Measurements from ENCODE around the gene PHOX2B. TPM values are rescaled to one million over a fixed set of nuclear protein-coding genes. Genes with fewer than 3 reads are reported as not detected.
"Not testable (repeated sequence)": the region's sequence is repeated elsewhere in the genome, so short reads cannot be mapped to it uniquely, and the experiment has no call there.

Gene PHOX2B
- total RNA-seq, 1 experiment from 2014 or later = not detected

DNA sequence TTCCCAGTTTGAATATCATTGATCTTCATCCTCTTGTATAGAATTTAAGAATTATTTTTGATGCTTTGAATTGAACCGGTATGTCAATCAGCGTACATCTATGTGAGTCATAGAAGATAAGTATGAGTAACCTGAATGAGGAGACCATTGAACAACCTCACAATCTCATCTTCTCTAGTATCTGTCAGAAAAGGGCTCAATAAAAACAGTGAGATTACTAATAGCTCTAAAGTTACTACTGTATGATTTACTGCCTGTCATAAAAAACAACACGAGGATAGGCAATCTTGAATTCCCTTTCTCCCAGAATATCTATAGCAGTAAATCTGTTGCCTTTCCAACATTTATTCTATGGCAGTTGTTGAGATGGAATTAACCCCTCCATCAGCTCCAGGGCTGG lies 36.1 kb downstream of the PHOX2B start:
- H3K27me3 ChIP-seq (ENCODE audit: low read length) = no peaks in the 10 kb centered on the region
- no peaks in the 10 kb centered on the region for H3K36me3 ChIP-seq (ENCODE audit: insufficient read depth, low read length)
- H3K9me3 ChIP-seq (ENCODE audit: low read length) = no peaks in the 10 kb centered on the region
- H4K20me1 ChIP-seq (ENCODE audit: insufficient read depth, low read depth, low read length) = no peaks in the 10 kb centered on the region
- H3K27ac ChIP-seq (ENCODE audit: low read length) = no peak overlapping the region
- no peak overlapping the region for H3K4me2 ChIP-seq (ENCODE audit: low read depth, low read length, poor library complexity, severe bottlenecking)
- no peak overlapping the region for H3K9ac ChIP-seq (ENCODE audit: low read length)
- no peaks in the 10 kb centered on the region for H3K9me2 ChIP-seq (replicated peaks; ENCODE audit: insufficient read depth, low read length)
- no peak overlapping the region for H2AFZ ChIP-seq (ENCODE audit: low read length)
- H3K79me2 ChIP-seq (ENCODE audit: low read length) = no peaks in the 10 kb centered on the region
- H3K4me1 ChIP-seq (ENCODE audit: low read length) = no peaks in the 10 kb centered on the region
- H3K4me3 ChIP-seq (ENCODE audit: low read length) = no peak overlapping the region
- DNase-seq = no peak

DNA sequence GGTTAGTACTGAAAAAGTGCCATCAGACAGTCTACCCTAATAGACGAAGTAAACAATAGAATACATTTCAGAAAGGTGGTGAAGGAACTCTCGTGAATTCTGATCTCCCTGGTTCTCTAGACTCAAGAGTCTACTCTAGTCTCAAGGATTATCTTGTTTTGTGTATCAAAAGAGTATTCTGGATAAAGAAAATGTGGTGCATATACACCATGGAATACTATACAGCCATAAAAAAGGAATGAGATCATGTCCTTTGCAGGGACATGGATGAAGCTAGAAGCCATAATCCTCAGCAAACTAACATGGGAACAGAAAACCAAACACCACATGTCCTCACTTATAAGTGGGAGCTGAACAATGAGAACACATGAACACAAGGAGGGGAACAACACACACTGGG lies 36.9 kb downstream of the PHOX2B start:
- H4K20me1 ChIP-seq (ENCODE audit: insufficient read depth, low read depth, low read length); H3K79me2 ChIP-seq (ENCODE audit: low read length); H3K4me2 ChIP-seq (ENCODE audit: low read depth, low read length, poor library complexity, severe bottlenecking); H3K27me3 ChIP-seq (ENCODE audit: low read length); H3K9ac ChIP-seq (ENCODE audit: low read length); H3K9me2 ChIP-seq (replicated peaks; ENCODE audit: insufficient read depth, low read length); H3K36me3 ChIP-seq (ENCODE audit: insufficient read depth, low read length); H2AFZ ChIP-seq (ENCODE audit: low read length); H3K4me3 ChIP-seq (ENCODE audit: low read length); H3K4me1 ChIP-seq (ENCODE audit: low read length); H3K27ac ChIP-seq (ENCODE audit: low read length); DNase-seq; H3K9me3 ChIP-seq (ENCODE audit: low read length): not testable (repeated sequence)

DNA sequence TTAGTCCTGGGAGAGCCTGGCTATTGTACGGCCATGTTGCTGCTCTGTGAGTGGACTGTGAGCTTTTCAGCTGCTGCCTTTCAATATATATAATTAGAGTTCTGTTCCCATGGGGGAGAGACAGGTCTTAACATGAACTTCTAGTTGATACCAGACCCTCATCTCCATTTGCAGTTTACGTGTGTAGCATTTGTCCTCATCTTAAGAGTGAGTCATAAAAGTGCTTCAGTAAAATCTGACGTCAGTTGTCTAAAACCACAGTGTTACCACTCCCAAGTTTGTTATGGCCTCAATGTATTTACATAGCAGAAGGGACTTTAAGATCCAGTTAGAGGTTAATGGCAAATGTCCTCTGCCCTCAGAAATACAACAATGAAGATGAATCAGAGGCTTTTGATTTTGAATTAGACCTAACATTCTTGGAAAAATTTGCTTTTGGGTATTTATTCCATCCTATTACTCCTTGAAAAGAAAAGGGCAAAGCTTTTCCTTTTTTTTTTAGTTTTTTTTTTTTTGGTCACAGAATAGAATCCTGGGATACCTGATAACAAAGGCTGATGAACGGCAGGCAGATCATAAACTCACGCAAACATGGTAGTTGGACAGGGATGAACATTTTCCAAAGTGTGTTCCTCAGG lies 38.6 kb downstream of the PHOX2B start:
- Histone ChIP-seq H2AFZ (ENCODE audit: low read length) (no peak overlapping the region), H3K4me2 (ENCODE audit: low read depth, low read length, poor library complexity, severe bottlenecking) (no peak overlapping the region), H4K20me1 (ENCODE audit: insufficient read depth, low read depth, low read length) (no peaks in the 10 kb centered on the region)

DNA sequence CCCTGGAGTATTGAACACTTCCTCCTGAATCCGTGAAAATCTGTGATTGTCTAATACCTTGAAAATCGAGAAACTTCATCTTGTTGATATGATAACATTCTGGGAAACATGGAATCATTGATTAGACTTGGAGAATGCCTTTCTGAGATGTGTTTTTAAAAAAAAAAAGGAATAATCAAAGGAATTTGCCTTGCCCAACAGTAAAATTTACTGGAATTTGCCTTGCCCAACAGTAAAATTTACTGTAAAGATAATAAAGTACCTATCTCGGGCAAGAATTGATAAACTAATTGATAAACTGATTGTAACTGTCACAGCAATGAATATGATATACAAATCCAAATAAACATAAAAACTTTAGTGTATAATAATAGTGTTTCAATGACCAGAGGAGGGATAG lies 44.7 kb downstream of the PHOX2B start:
- DNase-seq = no peak
- no peaks in the 10 kb centered on the region for H3K9me2 ChIP-seq (replicated peaks; ENCODE audit: insufficient read depth, low read length)

More for the DNA sequence above, 38.6 kb downstream of the PHOX2B start:
- Histone ChIP-seq H3K9me3 (ENCODE audit: low read length) (no peaks in the 10 kb centered on the region), H3K9ac (ENCODE audit: low read length) (no peak overlapping the region), H3K79me2 (ENCODE audit: low read length) (no peaks in the 10 kb centered on the region), H3K4me1 (ENCODE audit: low read length) (no peaks in the 10 kb centered on the region), H3K27me3 (ENCODE audit: low read length) (no peaks in the 10 kb centered on the region), H3K9me2 (replicated peaks; ENCODE audit: insufficient read depth, low read length) (no peaks in the 10 kb centered on the region), H3K27ac (ENCODE audit: low read length) (no peak overlapping the region), H3K4me3 (ENCODE audit: low read length) (no peak overlapping the region), H3K36me3 (ENCODE audit: insufficient read depth, low read length) (no peaks in the 10 kb centered on the region)
- no peak for DNase-seq

DNA sequence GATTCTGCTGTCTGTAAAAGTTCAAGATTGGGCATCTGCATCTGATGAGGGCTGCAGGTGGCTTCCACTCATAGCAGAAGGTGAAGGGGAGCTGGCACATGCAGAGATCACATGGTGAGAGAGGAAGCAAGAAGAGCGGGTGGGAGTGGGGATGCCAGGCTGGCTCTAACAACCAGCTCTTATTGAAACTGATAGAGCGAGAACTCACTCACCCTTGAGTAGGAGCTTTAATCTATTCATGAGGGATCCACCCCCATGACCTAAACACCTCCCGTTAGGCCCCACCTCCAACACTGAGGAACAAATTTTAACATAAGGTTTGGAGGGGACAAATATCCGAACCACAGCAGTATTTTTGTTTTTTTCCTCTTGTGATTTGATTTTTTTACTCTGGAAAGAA lies 45.8 kb downstream of the PHOX2B start:
- no peak for DNase-seq
- no peaks in the 10 kb centered on the region for H3K4me1 ChIP-seq (ENCODE audit: low read length)
- no peaks in the 10 kb centered on the region for H4K20me1 ChIP-seq (ENCODE audit: insufficient read depth, low read depth, low read length)
- no peaks in the 10 kb centered on the region for H3K36me3 ChIP-seq (ENCODE audit: insufficient read depth, low read length)
- no peak overlapping the region for H3K4me3 ChIP-seq (ENCODE audit: low read length)
- no peaks in the 10 kb centered on the region for H3K9me3 ChIP-seq (ENCODE audit: low read length)
- H3K9me2 ChIP-seq (replicated peaks; ENCODE audit: insufficient read depth, low read length) = no peaks in the 10 kb centered on the region
- no peaks in the 10 kb centered on the region for H3K79me2 ChIP-seq (ENCODE audit: low read length)
- no peak overlapping the region for H3K9ac ChIP-seq (ENCODE audit: low read length)
- H3K27me3 ChIP-seq (ENCODE audit: low read length) = no peaks in the 10 kb centered on the region
- no peak overlapping the region for H3K27ac ChIP-seq (ENCODE audit: low read length)
- H3K4me2 ChIP-seq (ENCODE audit: low read depth, low read length, poor library complexity, severe bottlenecking) = no peak overlapping the region
- no peak overlapping the region for H2AFZ ChIP-seq (ENCODE audit: low read length)

More for the DNA sequence above, 44.7 kb downstream of the PHOX2B start:
- no peak overlapping the region for H3K4me3 ChIP-seq (ENCODE audit: low read length)
- no peaks in the 10 kb centered on the region for H3K27me3 ChIP-seq (ENCODE audit: low read length)
- H3K9me3 ChIP-seq (ENCODE audit: low read length) = no peaks in the 10 kb centered on the region
- H3K4me1 ChIP-seq (ENCODE audit: low read length) = no peaks in the 10 kb centered on the region
- no peak overlapping the region for H3K27ac ChIP-seq (ENCODE audit: low read length)
- H4K20me1 ChIP-seq (ENCODE audit: insufficient read depth, low read depth, low read length) = no peaks in the 10 kb centered on the region
- no peaks in the 10 kb centered on the region for H3K79me2 ChIP-seq (ENCODE audit: low read length)
- no peak overlapping the region for H3K9ac ChIP-seq (ENCODE audit: low read length)
- H2AFZ ChIP-seq (ENCODE audit: low read length) = no peak overlapping the region
- no peaks in the 10 kb centered on the region for H3K36me3 ChIP-seq (ENCODE audit: insufficient read depth, low read length)
- H3K4me2 ChIP-seq (ENCODE audit: low read depth, low read length, poor library complexity, severe bottlenecking) = no peak overlapping the region

DNA sequence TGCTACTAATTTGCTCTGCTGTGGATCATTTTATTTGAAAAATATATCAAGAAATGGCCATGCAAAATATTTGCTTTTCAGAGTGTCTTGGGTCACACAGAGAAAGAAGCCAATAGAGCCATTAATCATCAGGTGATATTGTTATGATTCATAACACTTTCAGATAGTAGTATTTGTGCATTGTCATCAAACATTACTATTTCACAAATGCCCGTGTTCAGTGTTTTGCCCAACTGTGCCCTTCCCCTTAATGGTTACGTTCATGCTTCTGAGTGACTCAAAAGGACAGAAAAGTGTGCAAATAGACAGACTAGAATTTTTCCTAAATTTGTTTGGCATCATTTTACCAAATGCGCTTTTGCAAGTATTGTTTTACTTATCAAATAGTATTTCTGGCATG lies 46.5 kb downstream of the PHOX2B start:
- Histone ChIP-seq H3K4me2 (ENCODE audit: low read depth, low read length, poor library complexity, severe bottlenecking) (no peak overlapping the region), H4K20me1 (ENCODE audit: insufficient read depth, low read depth, low read length) (no peaks in the 10 kb centered on the region), H2AFZ (ENCODE audit: low read length) (no peak overlapping the region), H3K9me2 (replicated peaks; ENCODE audit: insufficient read depth, low read length) (no peaks in the 10 kb centered on the region), H3K9me3 (ENCODE audit: low read length) (no peaks in the 10 kb centered on the region), H3K27ac (ENCODE audit: low read length) (no peak overlapping the region), H3K36me3 (ENCODE audit: insufficient read depth, low read length) (no peaks in the 10 kb centered on the region), H3K9ac (ENCODE audit: low read length) (no peak overlapping the region), H3K27me3 (ENCODE audit: low read length) (no peaks in the 10 kb centered on the region), H3K4me3 (ENCODE audit: low read length) (no peak overlapping the region), H3K4me1 (ENCODE audit: low read length) (no peaks in the 10 kb centered on the region), H3K79me2 (ENCODE audit: low read length) (no peaks in the 10 kb centered on the region)
- no peak for DNase-seq

DNA sequence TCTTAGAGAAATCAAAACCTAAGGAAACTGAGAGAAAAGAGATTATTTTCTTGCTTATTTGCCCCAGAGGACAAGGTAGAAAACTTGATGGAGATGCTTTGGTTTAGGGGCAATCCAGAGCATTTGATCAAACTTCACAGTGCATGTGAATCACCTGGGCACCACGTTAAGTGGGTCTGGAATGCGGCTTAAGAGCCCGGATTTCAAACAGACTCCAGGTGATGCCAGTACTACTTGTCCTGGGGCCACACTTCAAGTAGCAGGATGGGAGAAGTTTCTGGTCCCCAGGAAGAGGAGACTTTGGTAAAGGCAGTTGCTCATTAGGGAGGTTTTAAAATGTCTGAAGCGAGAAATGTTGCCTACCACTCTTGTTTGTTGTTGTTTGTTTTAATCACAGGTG lies 51.8 kb downstream of the PHOX2B start:
- Histone ChIP-seq H3K4me2 (ENCODE audit: low read depth, low read length, poor library complexity, severe bottlenecking) (no peak overlapping the region), H3K79me2 (ENCODE audit: low read length) (no peaks in the 10 kb centered on the region), H3K27me3 (ENCODE audit: low read length) (no peaks in the 10 kb centered on the region), H3K27ac (ENCODE audit: low read length) (no peak overlapping the region), H2AFZ (ENCODE audit: low read length) (no peak overlapping the region), H3K9ac (ENCODE audit: low read length) (no peak overlapping the region), H3K9me2 (replicated peaks; ENCODE audit: insufficient read depth, low read length) (no peaks in the 10 kb centered on the region), H3K9me3 (ENCODE audit: low read length) (no peaks in the 10 kb centered on the region), H3K4me1 (ENCODE audit: low read length) (0 out of 2 replicates have a peak, but pooled peaks cover 4% of the 10 kb centered on the region), H3K4me3 (ENCODE audit: low read length) (no peak overlapping the region), H3K36me3 (ENCODE audit: insufficient read depth, low read length) (no peaks in the 10 kb centered on the region), H4K20me1 (ENCODE audit: insufficient read depth, low read depth, low read length) (no peaks in the 10 kb centered on the region)
- DNase-seq = no peak

DNA sequence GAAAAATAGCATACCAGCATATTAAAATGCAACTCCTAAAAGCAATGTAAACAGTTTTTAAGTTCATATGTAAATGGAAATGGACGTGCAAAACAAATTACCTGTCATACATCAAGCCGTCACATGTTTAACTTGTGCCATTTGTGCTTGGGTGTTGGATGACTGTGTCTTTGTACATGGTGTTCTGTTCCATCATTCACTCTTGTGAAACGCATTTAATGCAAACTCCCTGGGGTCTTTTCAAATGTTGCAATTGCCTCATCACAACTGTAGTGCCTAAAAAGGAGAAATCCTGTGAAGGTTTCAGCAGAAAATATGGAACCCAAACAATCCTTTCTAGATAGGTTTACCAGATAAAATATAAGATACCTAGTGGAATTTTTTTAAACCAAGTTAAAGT lies 52.4 kb downstream of the PHOX2B start:
- no peak overlapping the region for H3K9ac ChIP-seq (ENCODE audit: low read length)
- 0 out of 2 replicates have a peak, but pooled peaks cover 4% of the 10 kb centered on the region for H3K4me1 ChIP-seq (ENCODE audit: low read length)
- no peaks in the 10 kb centered on the region for H3K79me2 ChIP-seq (ENCODE audit: low read length)
- no peaks in the 10 kb centered on the region for H3K27me3 ChIP-seq (ENCODE audit: low read length)
- H3K36me3 ChIP-seq (ENCODE audit: insufficient read depth, low read length) = no peaks in the 10 kb centered on the region
- H3K9me2 ChIP-seq (replicated peaks; ENCODE audit: insufficient read depth, low read length) = no peaks in the 10 kb centered on the region
- H2AFZ ChIP-seq (ENCODE audit: low read length) = no peak overlapping the region
- no peak for DNase-seq
- H3K4me2 ChIP-seq (ENCODE audit: low read depth, low read length, poor library complexity, severe bottlenecking) = no peak overlapping the region
- no peaks in the 10 kb centered on the region for H4K20me1 ChIP-seq (ENCODE audit: insufficient read depth, low read depth, low read length)
- no peak overlapping the region for H3K27ac ChIP-seq (ENCODE audit: low read length)
- no peak overlapping the region for H3K4me3 ChIP-seq (ENCODE audit: low read length)
- H3K9me3 ChIP-seq (ENCODE audit: low read length) = no peaks in the 10 kb centered on the region
